Endothelial cell of umbilical vein (primary cell): Measurements from ENCODE around the gene HPX. TPM values are rescaled to one million over a fixed set of nuclear protein-coding genes. Genes with fewer than 3 reads are reported as not detected.

Source experiments
- BruUV-seq: library from RNA; stranded (reverse); fragments of 400-500 nt; replicated peaks from 2 replicates; lab custom pipeline; 2021; lab: Mats Ljungman, UMichigan
- CTCF ChIA-PET: fragments of 300-600, 350-600 bp; sonication (Branson Sonifier 250); formaldehyde crosslinking; loops from one replicate; lab custom pipeline; 2021; ENCODE audit warnings: antibody characterized with exemption, inconsistent platforms; lab: Charles Lee
- POLR2A ChIA-PET: fragments of 300-600, 350-600 bp; sonication (Branson Sonifier 250); formaldehyde crosslinking; loops from one replicate; lab custom pipeline; 2021; ENCODE audit warnings: antibody characterized with exemption, inconsistent platforms; lab: Charles Lee
- DNase-seq: peaks from one replicate; pipeline ENCODE4 v3.0.0-alpha.2; 2011; ENCODE audit warnings: low read depth, low spot score
- FAIRE-seq: peaks from 2 replicates; lab custom pipeline; 2011; peaks lifted over from hg19 to GRCh38; lab: Jason Lieb, UNC
- H2AFZ ChIP-seq: 2 replicates; pipeline ENCODE4 v1.6.0; 2012; ENCODE audit warnings: low read depth, low read length, control low read depth, inconsistent platforms
- H3K27ac ChIP-seq: 2 replicates; pipeline ENCODE4 v1.5.1; 2011; ENCODE audit warnings: low read depth, mild to moderate bottlenecking, control low read depth, low read length, moderate library complexity; ENCODE audit not compliant: insufficient read depth
- H3K27me3 ChIP-seq, 2 experiments: 2 replicates each; pipeline versions ENCODE4 v1.6.0 to v1.6.1; 2011; ENCODE audit warnings: low read length in 2 of 2, mixed read lengths in 1 of 2; ENCODE audit not compliant: control insufficient read depth in 2 of 2, insufficient read depth in 2 of 2
- H3K36me3 ChIP-seq, 2 experiments: 2 replicates in 1 of 2; 3 replicates in 1 of 2; pipeline ENCODE4 v1.5.1; 2011; ENCODE audit warnings: low read length in 2 of 2, mild to moderate bottlenecking in 1 of 2, moderate library complexity in 1 of 2; ENCODE audit not compliant: control insufficient read depth in 2 of 2, insufficient read depth in 2 of 2; ENCODE audit errors: extremely low read depth in 1 of 2
- H3K4me1 ChIP-seq: 3 replicates; pipeline ENCODE4 v1.5.1; 2011; ENCODE audit warnings: mild to moderate bottlenecking, low read length; ENCODE audit not compliant: control insufficient read depth, insufficient read depth; ENCODE audit errors: extremely low read depth
- H3K4me2 ChIP-seq: 2 replicates; pipeline ENCODE4 v1.6.1; 2011; ENCODE audit warnings: low read length, control low read depth, mixed read lengths; ENCODE audit not compliant: insufficient read depth
- H3K4me3 ChIP-seq, 3 experiments: fragments of 200-600 bp in 1 of 3; sonication (generic), shearing (Covaris generic) in 1 of 3; replicated peaks in 1 of 3; 2 replicates each; pipeline ENCODE4 v1.5.1; 2011 to 2016; ENCODE audit warnings: control low read depth in 3 of 3, low read length in 3 of 3, mild to moderate bottlenecking in 2 of 3, inconsistent platforms in 1 of 3, low read depth in 1 of 3, moderate library complexity in 1 of 3; ENCODE audit not compliant: insufficient read depth in 1 of 3
- H3K79me2 ChIP-seq: 2 replicates; pipeline ENCODE4 v1.6.0; 2012; ENCODE audit warnings: low read length, inconsistent platforms; ENCODE audit not compliant: control insufficient read depth, insufficient read depth
- H3K9ac ChIP-seq: replicated peaks from 2 replicates; pipeline ENCODE3; 2011; ENCODE audit warnings: low read length, control low read depth; ENCODE audit not compliant: insufficient read depth; ENCODE audit errors: extremely low read depth
- H3K9me1 ChIP-seq: replicated peaks from 3 replicates; pipeline ENCODE4 v1.6.0; 2011; ENCODE audit warnings: mild to moderate bottlenecking, low read length; ENCODE audit not compliant: control insufficient read depth, insufficient read depth; ENCODE audit errors: extremely low read depth
- H3K9me3 ChIP-seq: replicated peaks from 2 replicates; pipeline ENCODE4 v1.5.1; 2012; ENCODE audit warnings: low read length, inconsistent platforms; ENCODE audit not compliant: control insufficient read depth, insufficient read depth
- H4K20me1 ChIP-seq: replicated peaks from 2 replicates; pipeline ENCODE3; 2011; ENCODE audit warnings: mild to moderate bottlenecking, low read length; ENCODE audit not compliant: control insufficient read depth, insufficient read depth; ENCODE audit errors: extremely low read depth
- CTCF ChIP-seq, 2 donors: IDR thresholded peaks; 1 replicate in 1 of 2; 2 replicates in 1 of 2; pipeline ENCODE4 v1.5.1; 2011; ENCODE audit warnings: low read length in 2 of 2, mild to moderate bottlenecking in 2 of 2, moderate library complexity in 2 of 2, control low read depth in 1 of 2, inconsistent platforms in 1 of 2, low read depth in 1 of 2; ENCODE audit not compliant: insufficient read depth in 1 of 2; ENCODE audit errors: extremely low read depth in 1 of 2
- EZH2 ChIP-seq: IDR thresholded peaks from 2 replicates; pipeline ENCODE4 v1.6.1; 2012; ENCODE audit warnings: borderline replicate concordance, low read depth, mild to moderate bottlenecking, moderate library complexity, low read length, inconsistent platforms; ENCODE audit not compliant: severe bottlenecking
- FOS ChIP-seq: IDR thresholded peaks from 2 replicates; pipeline ENCODE4 v1.6.1; 2011; ENCODE audit warnings: mild to moderate bottlenecking, low read length, moderate library complexity, borderline replicate concordance; ENCODE audit not compliant: insufficient read depth
- GATA2 ChIP-seq: IDR thresholded peaks from 2 replicates; pipeline ENCODE4 v1.7.0; 2011; ENCODE audit warnings: low read depth, mild to moderate bottlenecking, moderate library complexity, mixed read lengths, low read length; ENCODE audit not compliant: insufficient read length, insufficient read depth
- JUN ChIP-seq: IDR thresholded peaks from 2 replicates; pipeline ENCODE4 v1.6.1; 2011; ENCODE audit warnings: borderline replicate concordance, low read depth; ENCODE audit not compliant: insufficient read length, insufficient read depth
- MAX ChIP-seq: IDR thresholded peaks from 2 replicates; pipeline ENCODE4 v1.6.1; 2011; ENCODE audit not compliant: insufficient read depth, insufficient read length
- MYC ChIP-seq: IDR thresholded peaks from one replicate; pipeline ENCODE4 v1.6.1; 2011; ENCODE audit warnings: mild to moderate bottlenecking, low read depth, low read length
- POLR2A ChIP-seq: IDR thresholded peaks from 2 replicates; pipeline ENCODE4 v1.6.1; 2012; ENCODE audit warnings: low read depth, mild to moderate bottlenecking, control low read depth, low read length
- POLR2AphosphoS5 ChIP-seq: IDR thresholded peaks from 2 replicates; pipeline ENCODE4 v1.6.1; 2012; ENCODE audit warnings: low read depth, mild to moderate bottlenecking, control low read depth, low read length, moderate library complexity; ENCODE audit not compliant: insufficient read depth
- dilution Hi-C: fragments of 300-500 bp; cut with MboI; formaldehyde crosslinking; loops from one replicate; pipeline ENCODE4 v1.15.0; 2019; ENCODE audit warnings: low sequenced_read_pairs; ENCODE audit not compliant: extremely low pct_ligation_motif_present
- intact Hi-C: fragments of 100-400 bp; cut with micrococcal nuclease; formaldehyde crosslinking; loops from one replicate; pipeline ENCODE4 v1.10.0; 2022
- polyA plus RNA-seq, 4 experiments: library from polyadenylated mRNA; depleted of rRNA in 3 of 4; stranded (reverse) in 3 of 4; unstranded in 1 of 4; fragments of >200 nt; gene quantifications; 2 replicates each; pipeline versions ENCODE4 v1.2.1 to v1.2.3, GENCODE V29; 2011 to 2012; ENCODE audit warnings: missing spikeins in 1 of 4
- total RNA-seq: library from RNA; stranded (reverse); gene quantifications from 2 replicates; pipeline ENCODE4 v1.2.3, GENCODE V29; 2021

HPX gene
- total and polyA plus RNA-seq, 2 donors (not counting 3 experiments of a cell fraction or from before 2014, with no cell fraction given) = 1.3 to 1.5 TPM

GRCh38 chr11:6488821-6489220 is 48.0 kb upstream of the HPX start:
- POLR2A ChIA-PET = no interaction called here
- no peak overlapping the region for H2AFZ ChIP-seq
- no peak overlapping the region for H3K4me3 ChIP-seq
- intact Hi-C loops = no loop called here
- no peaks in the 10 kb centered on the region for H3K9me1 ChIP-seq
- DNase-seq = no peak
- CTCF ChIA-PET = interaction anchor here (1.0 to 2.1 kb wide), 2 partner anchors 42 to 109 kb away, joined by 3 to 8 read pairs; no protein-coding TSS in a partner anchor
- no TSS peak for BruUV-seq
- TF ChIP-seq EZH2 (no peak), MYC (no peak), POLR2AphosphoS5 (no peak), CTCF (IDR thresholded peaks at IDR 0.05; ENCODE audit: extremely low read depth in 1 of 2, insufficient read depth in 1 of 2, low read depth in 1 of 2, low read length in 2 of 2) (no peak), JUN (no peak), POLR2A (no peak), FOS (no peak), MAX (no peak), GATA2 (no peak)
- H4K20me1 ChIP-seq = no peaks in the 10 kb centered on the region
- H3K9ac ChIP-seq = no peak overlapping the region
- no peak for FAIRE-seq
- H3K9me3 ChIP-seq = no peaks in the 10 kb centered on the region
- H3K27me3 ChIP-seq = no peaks in the 10 kb centered on the region
- dilution Hi-C loops = no loop called here
- H3K36me3 ChIP-seq = peaks cover 3 to 5% of the 10 kb centered on the region in 2 experiments
- no peaks in the 10 kb centered on the region for H3K79me2 ChIP-seq
- H3K27ac ChIP-seq = no peak overlapping the region
- H3K4me1 ChIP-seq = no peaks in the 10 kb centered on the region
- H3K4me2 ChIP-seq = no peak overlapping the region
